Erythroblast (primary cell): ENCODE results near the gene DIAPH2.

Source experiments
- GATA1 ChIP-seq: IDR thresholded peaks from 2 replicates; pipeline ENCODE4 v1.6.1; 2011; ENCODE audit warnings: low read depth, mild to moderate bottlenecking, control low read depth, low read length, moderate library complexity
- POLR2A ChIP-seq: IDR thresholded peaks from 2 replicates; pipeline ENCODE4 v1.6.1; 2011; ENCODE audit warnings: mild to moderate bottlenecking, low read length

DNA sequence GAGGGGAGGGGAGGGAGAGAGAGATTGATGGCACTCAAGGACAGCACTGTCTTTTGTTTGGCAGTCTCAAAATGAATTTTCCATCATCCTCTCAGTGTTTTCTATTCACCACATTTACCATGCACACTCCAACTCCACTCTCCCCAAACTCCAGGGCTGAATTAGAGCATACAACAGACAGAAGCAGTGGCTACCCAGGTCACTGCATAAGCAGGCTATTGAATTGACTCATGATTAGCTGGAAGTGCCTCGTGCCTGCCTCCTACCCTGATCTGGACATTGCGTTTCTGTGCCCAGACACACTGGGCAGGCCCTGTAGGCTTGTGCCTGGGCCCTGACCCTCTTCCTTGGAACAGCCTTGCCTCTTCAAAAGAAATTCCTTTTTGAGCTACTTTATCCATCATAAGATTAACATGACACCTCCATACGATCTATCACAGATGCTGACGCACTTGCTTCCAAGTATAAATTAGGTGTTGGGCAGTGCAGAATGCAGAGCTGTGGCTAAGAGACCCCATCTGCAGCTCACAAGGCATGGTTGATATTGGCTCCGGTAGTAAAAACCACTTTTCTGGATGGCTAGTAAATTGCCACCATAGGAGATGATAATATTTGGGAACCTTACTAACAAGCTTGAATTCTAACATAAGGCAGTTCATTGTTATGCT lies 952.0 kb downstream of the DIAPH2 start:
- TF ChIP-seq POLR2A: no peak
- no peak for TF ChIP-seq GATA1
